ENCODE data around the gene GALNT9.

Gene GALNT9

DNA sequence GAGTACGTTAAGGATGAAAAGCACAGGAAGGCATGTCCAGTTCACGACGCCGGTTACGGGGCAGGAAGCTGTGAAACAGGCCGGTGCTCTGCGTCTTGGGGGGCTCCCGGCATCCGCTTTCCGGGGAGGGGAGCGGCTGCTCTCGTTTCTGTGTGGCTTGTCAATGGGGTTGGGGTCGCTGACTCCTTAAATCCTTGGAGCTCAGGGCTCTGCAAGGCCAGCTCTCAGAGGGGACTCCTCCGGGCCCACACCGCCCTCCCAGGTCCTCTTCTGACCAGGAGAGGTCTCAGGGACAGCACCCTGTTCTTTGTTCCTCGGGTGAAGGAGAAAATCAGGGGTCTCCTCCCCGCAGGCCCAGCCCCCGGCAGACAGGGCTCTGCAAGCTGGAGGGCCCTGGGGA lies 78.1 kb downstream of the GALNT9 start:
- TF ChIP-seq ZFX (IDR thresholded peaks at IDR 0.05; ENCODE audit: borderline replicate concordance) (no peak), CTCF (IDR thresholded peaks at IDR 0.05) (no peak)
- no peak overlapping the region for H3K27ac ChIP-seq

GRCh38 chr12:132250707-132251106 lies 78.7 kb downstream of the GALNT9 start:
- H3K27ac ChIP-seq: no peak overlapping the region
- TF ChIP-seq CTCF (IDR thresholded peaks at IDR 0.05) (no peak), ZFX (IDR thresholded peaks at IDR 0.05; ENCODE audit: borderline replicate concordance) (no peak)

DNA sequence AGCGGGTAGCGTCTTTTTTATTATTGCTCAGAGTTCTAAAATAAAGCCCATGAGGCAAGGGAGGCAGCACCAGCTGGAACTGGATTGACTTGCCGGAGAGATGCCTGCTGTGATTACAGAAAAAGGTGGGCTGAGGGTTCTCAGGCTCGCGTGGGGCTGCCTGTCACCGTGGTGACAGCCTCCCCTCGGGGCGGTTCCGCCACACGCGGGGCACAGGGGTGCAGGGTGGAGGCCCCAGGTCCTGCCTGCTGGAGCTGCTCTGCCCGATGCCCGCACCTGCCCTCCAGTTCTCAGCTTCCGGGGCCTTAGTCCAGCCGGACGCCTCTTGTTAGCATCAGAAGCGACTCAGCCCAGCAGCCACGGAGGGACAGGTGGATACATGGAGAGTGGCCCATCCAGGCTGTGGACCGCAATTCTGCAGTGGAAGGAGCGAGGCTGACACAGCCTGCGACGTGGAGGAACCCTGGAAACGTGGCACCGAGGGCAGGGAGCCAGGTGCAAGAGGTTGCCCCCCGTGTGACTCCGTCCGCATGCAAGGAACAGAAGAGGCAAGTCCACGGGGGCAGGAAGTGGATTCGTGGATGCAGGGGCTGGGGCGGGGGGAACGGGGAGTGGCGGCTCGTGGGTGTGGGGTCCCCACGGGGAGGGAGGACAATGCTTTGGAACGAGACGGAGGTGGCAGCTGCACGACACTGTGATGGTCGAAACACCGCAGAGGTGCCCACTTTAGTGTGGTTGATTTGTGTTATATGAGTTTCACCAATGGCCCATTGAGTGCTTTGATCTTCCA lies 79.5 kb downstream of the GALNT9 start:
- H3K27ac ChIP-seq: no peak overlapping the region
- TF ChIP-seq ZFX (IDR thresholded peaks at IDR 0.05; ENCODE audit: borderline replicate concordance): no peak
- TF ChIP-seq CTCF (IDR thresholded peaks at IDR 0.05): no peak

DNA sequence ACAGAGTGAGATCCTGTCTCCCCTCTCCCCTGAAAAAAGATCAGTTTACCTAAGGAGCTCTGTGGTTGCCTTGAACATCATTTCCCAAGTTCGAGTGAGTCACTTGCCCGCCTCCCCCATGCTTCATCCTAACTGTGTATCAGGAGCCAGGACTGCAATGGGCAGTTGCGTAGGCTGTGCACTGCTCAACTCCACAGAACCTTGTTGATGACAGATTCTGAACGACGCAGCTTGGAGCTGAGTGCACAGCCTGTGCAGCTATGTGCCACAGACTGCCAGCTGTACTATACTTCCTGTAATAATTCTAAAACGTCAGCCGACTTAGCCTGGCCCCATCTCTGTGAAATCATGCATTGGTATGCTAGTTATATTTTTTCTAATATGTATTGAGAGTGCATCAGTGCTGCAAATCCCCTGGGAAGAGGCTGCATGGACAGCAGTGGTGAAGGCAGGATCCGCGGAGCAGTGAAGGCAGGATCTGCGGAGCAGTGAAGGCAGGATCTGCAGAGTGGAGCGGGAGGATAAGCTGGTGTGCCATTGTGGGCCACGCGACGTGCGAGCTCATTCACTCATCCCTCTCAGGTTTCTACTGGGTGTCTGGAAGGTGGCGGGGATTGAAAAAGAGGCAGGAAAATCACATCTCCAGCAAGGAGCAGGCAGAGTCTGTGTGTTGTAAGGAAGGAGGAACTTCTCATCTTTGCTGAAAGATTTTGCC lies 80.8 kb downstream of the GALNT9 start:
- TF ChIP-seq ZFX (IDR thresholded peaks at IDR 0.05; ENCODE audit: borderline replicate concordance): no peak
- no peak for TF ChIP-seq CTCF (IDR thresholded peaks at IDR 0.05)

DNA sequence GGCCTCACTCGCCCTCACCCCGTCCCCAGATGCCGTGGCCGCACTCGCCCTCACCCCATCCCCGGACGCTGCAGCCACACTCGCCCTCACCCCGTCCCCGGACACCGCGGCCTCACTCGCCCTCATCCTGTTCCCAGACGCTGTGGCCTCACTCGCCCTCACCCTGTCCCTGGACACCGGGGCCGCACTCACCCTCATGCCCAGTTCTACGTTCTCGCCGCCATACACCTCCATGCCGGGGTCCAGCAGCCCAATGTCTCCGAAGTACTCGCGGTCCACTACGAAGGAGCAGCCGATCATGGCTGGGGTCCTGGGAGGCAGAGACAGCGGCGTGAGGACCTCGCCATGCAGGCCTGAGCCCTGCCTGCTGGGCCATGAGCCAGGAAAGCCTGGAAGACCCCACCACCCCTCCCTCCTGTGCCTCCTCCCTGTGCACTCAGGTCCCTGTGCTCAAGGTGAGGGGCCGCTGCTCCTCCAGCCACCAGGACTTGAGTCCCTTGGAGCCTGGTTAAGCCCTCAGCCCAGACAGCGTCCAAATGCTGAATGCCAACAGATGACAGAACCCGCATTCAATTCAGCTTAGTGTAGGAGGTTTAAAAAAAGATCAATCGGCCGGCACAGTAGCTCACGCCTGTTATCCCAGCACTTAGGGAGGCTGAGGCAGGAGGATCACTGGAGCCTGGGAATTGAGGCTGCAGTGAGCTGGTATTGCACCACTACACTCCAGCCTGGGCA lies 81.5 kb downstream of the GALNT9 start:
- TF ChIP-seq ZFX (IDR thresholded peaks at IDR 0.05; ENCODE audit: borderline replicate concordance) (no peak), CTCF (IDR thresholded peaks at IDR 0.05) (no peak)
- no peak overlapping the region for H3K27ac ChIP-seq

More for the DNA sequence above, 80.8 kb downstream of the GALNT9 start:
- H3K27ac ChIP-seq: no peak overlapping the region

- TF ChIP-seq ZFX (IDR thresholded peaks at IDR 0.05; ENCODE audit: borderline replicate concordance): no peak
- no peak for TF ChIP-seq CTCF (IDR thresholded peaks at IDR 0.05)
- no peak overlapping the region for H3K27ac ChIP-seq
These were observed 82.2 kb downstream of the GALNT9 start for GRCh38 chr12:132246997-132247717.

Measured in 22Rv1 (cell line).